Right lobe of liver (tissue), 4 donors: ENCODE data around the gene B4GALT5.

Experiments used
- CTCF ChIP-seq, 4 donors: fragments of 200-600 bp in 3 of 4; fragments of 450-650 bp in 1 of 4; IDR thresholded peaks; one replicate each; pipeline versions ENCODE4 v1.5.1 to v1.8.0; 2016 to 2022; ENCODE audit warnings: antibody characterized with exemption in 4 of 4, mild to moderate bottlenecking in 2 of 4
- POLR2A ChIP-seq: fragments of 450-650 bp; IDR thresholded peaks from one replicate; pipeline ENCODE4 v1.6.1; 2017; ENCODE audit warnings: antibody characterized with exemption, mild to moderate bottlenecking
- donor health status: DM: no; HTN: no; CAD: no.
- donor health status: DM: no; HTN: no; CAD: no.
- donor health status: DM: no; HTN: yes; CAD: no.

GRCh38 chr20:49615401-49616153 is 98.1 kb downstream of the B4GALT5 start:
- peak in 3 of 4 donors; percentile 10 to 16 (median 15) for TF ChIP-seq CTCF (IDR thresholded peaks at IDR 0.05)
- peak; percentile 22 for TF ChIP-seq POLR2A
